ENCODE results near the gene PRR36.

Gene PRR36

DNA sequence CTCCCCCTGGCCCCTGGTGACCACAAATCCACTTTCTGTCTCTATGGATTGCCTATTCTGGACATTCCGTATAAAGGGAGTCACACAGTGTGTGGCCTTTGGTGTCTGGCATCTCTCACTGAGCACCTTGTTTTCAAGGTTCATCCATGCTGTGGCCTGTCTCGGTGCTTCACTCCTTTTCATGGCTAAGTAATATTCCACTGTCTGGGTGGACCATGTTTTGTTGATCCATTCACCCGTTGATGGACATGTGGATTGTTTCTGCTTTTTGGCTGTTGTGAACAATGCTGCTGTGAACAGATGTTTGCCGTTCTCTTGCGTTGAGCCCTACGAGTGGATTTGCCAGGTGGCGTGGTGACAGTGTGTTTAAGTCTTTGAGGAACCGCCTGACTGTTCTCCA, 33.6 kb downstream of the PRR36 start:
- no peak for DNase-seq (ENCODE audit: low read depth in 1 of 2, low spot score in 1 of 2)
- TF ChIP-seq GABPA (IDR thresholded peaks at IDR 0.05; ENCODE audit: low read depth) = no peak
- TF ChIP-seq, protein P1, sequence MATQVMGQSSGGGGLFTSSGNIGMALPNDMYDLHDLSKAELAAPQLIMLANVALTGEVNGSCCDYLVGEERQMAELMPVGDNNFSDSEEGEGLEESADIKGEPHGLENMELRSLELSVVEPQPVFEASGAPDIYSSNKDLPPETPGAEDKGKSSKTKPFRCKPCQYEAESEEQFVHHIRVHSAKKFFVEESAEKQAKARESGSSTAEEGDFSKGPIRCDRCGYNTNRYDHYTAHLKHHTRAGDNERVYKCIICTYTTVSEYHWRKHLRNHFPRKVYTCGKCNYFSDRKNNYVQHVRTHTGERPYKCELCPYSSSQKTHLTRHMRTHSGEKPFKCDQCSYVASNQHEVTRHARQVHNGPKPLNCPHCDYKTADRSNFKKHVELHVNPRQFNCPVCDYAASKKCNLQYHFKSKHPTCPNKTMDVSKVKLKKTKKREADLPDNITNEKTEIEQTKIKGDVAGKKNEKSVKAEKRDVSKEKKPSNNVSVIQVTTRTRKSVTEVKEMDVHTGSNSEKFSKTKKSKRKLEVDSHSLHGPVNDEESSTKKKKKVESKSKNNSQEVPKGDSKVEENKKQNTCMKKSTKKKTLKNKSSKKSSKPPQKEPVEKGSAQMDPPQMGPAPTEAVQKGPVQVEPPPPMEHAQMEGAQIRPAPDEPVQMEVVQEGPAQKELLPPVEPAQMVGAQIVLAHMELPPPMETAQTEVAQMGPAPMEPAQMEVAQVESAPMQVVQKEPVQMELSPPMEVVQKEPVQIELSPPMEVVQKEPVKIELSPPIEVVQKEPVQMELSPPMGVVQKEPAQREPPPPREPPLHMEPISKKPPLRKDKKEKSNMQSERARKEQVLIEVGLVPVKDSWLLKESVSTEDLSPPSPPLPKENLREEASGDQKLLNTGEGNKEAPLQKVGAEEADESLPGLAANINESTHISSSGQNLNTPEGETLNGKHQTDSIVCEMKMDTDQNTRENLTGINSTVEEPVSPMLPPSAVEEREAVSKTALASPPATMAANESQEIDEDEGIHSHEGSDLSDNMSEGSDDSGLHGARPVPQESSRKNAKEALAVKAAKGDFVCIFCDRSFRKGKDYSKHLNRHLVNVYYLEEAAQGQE (IDR thresholded peaks at IDR 0.05; ENCODE audit: insufficient replicate concordance, low read depth) = no peak
- TF ChIP-seq CTCF (IDR thresholded peaks at IDR 0.05; ENCODE audit: insufficient read depth, low read length) = no peak
- TF ChIP-seq POLR2AphosphoS5 (IDR thresholded peaks at IDR 0.05; ENCODE audit: low read depth) = no peak
- no peak for TF ChIP-seq SPI1 (IDR thresholded peaks at IDR 0.05; ENCODE audit: borderline replicate concordance, low read depth)
- no peak overlapping the region for H3K4me3 ChIP-seq (replicated peaks; ENCODE audit: insufficient read depth, low read length)
- H3K27ac ChIP-seq (replicated peaks) = no peak overlapping the region
- no peaks in the 10 kb centered on the region for H3K27me3 ChIP-seq (ENCODE audit: insufficient read depth, poor library complexity, severe bottlenecking)

DNA sequence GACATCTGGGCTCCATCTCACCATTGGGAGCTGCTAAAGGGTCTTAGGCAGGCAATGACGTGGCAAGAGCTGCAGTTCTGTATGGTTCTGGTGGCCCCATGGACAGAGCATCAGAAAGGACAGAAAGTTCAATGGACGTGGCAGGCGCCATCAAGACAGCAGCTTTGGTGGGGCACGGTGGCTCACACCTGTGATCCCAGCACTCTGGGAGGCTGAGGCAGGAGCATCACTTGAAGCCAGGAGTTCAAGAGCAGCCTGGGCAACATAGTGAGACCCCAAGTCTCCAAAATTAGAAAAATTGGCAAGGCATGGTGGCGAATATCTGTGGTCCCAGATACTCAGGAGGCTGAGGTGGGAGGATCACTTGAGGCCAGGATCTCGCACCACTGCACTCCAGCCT, 34.7 kb downstream of the PRR36 start:
- no peak for TF ChIP-seq GABPA (IDR thresholded peaks at IDR 0.05; ENCODE audit: low read depth)
- no peak for TF ChIP-seq SPI1 (IDR thresholded peaks at IDR 0.05; ENCODE audit: borderline replicate concordance, low read depth)
- no peak for TF ChIP-seq POLR2AphosphoS5 (IDR thresholded peaks at IDR 0.05; ENCODE audit: low read depth)
- TF ChIP-seq, protein P1 (IDR thresholded peaks at IDR 0.05; ENCODE audit: insufficient replicate concordance, low read depth) = no peak
- TF ChIP-seq CTCF (IDR thresholded peaks at IDR 0.05; ENCODE audit: insufficient read depth, low read length) = no peak
- DNase-seq (ENCODE audit: low read depth in 1 of 2, low spot score in 1 of 2) = no peak
- Histone ChIP-seq H3K27ac (replicated peaks) (no peak overlapping the region), H3K27me3 (ENCODE audit: insufficient read depth, poor library complexity, severe bottlenecking) (no peaks in the 10 kb centered on the region), H3K4me3 (replicated peaks; ENCODE audit: insufficient read depth, low read length) (no peak overlapping the region)

- no peak for DNase-seq (ENCODE audit: low read depth in 1 of 2, low spot score in 1 of 2)
- no peaks in the 10 kb centered on the region for H3K27me3 ChIP-seq (ENCODE audit: insufficient read depth, poor library complexity, severe bottlenecking)
- H3K4me3 ChIP-seq (replicated peaks; ENCODE audit: insufficient read depth, low read length) = no peak overlapping the region
- TF ChIP-seq GABPA (IDR thresholded peaks at IDR 0.05; ENCODE audit: low read depth) (no peak), CTCF (IDR thresholded peaks at IDR 0.05; ENCODE audit: insufficient read depth, low read length) (no peak), POLR2AphosphoS5 (IDR thresholded peaks at IDR 0.05; ENCODE audit: low read depth) (no peak), SPI1 (IDR thresholded peaks at IDR 0.05; ENCODE audit: borderline replicate concordance, low read depth) (no peak)
- TF ChIP-seq, protein P1 (IDR thresholded peaks at IDR 0.05; ENCODE audit: insufficient replicate concordance, low read depth) = no peak
- no peak overlapping the region for H3K27ac ChIP-seq (replicated peaks)
These were observed 40.7 kb downstream of the PRR36 start for GRCh38 chr19:7833225-7834099.
